Endodermal cell (in vitro differentiated cells): Measurements from ENCODE around the gene EXOSC1. TPM values are rescaled to one million over a fixed set of nuclear protein-coding genes. Genes with fewer than 3 reads are reported as not detected.

Source experiments
- DNase-seq: peaks from one replicate; pipeline ENCODE4 v3.0.0-alpha.2; 2017
- H3K27ac ChIP-seq: 2 replicates; pipeline ENCODE4 v1.5.1; 2013; ENCODE audit warnings: mild to moderate bottlenecking, low read depth, low read length, moderate library complexity
- H3K27me3 ChIP-seq: 2 replicates; pipeline ENCODE4 v1.6.1; 2013; ENCODE audit warnings: mild to moderate bottlenecking, low read length, moderate library complexity; ENCODE audit not compliant: insufficient read depth, control insufficient read depth, poor library complexity, severe bottlenecking
- H3K36me3 ChIP-seq: 2 replicates; pipeline ENCODE4 v1.7.0; 2013; ENCODE audit warnings: mild to moderate bottlenecking, low read length, moderate library complexity; ENCODE audit not compliant: control insufficient read depth, insufficient read depth
- H3K4me1 ChIP-seq: one replicate; pipeline ENCODE4 v1.7.0; 2013; ENCODE audit warnings: low read length; ENCODE audit not compliant: control insufficient read depth, insufficient read depth
- H3K4me3 ChIP-seq: 2 replicates; pipeline ENCODE4 v1.5.1; 2013; ENCODE audit warnings: mild to moderate bottlenecking, low read length, moderate library complexity
- H3K9ac ChIP-seq: 2 replicates; pipeline ENCODE4 v1.6.1; 2013; ENCODE audit warnings: mild to moderate bottlenecking, low read length, moderate library complexity; ENCODE audit not compliant: poor library complexity, severe bottlenecking; ENCODE audit errors: extremely low read depth
- H3K9me3 ChIP-seq: 2 replicates; pipeline ENCODE4 v1.6.1; 2013; ENCODE audit warnings: mild to moderate bottlenecking, low read length, moderate library complexity; ENCODE audit not compliant: control insufficient read depth
- H3K27ac Mint-ChIP-seq: 2 replicates; pipeline ENCODE4 v1.8.0; 2020; ENCODE audit warnings: mixed read lengths
- H3K27me3 Mint-ChIP-seq: 2 replicates; pipeline ENCODE4 v1.8.0; 2021; ENCODE audit warnings: mild to moderate bottlenecking, mixed read lengths; ENCODE audit not compliant: insufficient read depth
- H3K36me3 Mint-ChIP-seq: 2 replicates; pipeline ENCODE4 v1.8.0; 2020; ENCODE audit warnings: low read depth, mixed read lengths
- H3K4me1 Mint-ChIP-seq: 2 replicates; pipeline ENCODE4 v1.8.0; 2020; ENCODE audit warnings: mixed read lengths
- H3K4me3 Mint-ChIP-seq: 2 replicates; pipeline ENCODE4 v1.8.0; 2020; ENCODE audit warnings: mild to moderate bottlenecking, moderate library complexity, mixed read lengths
- H3K9me3 Mint-ChIP-seq: 2 replicates; pipeline ENCODE4 v1.8.0; 2020; ENCODE audit warnings: mild to moderate bottlenecking, mixed read lengths
- CTCF ChIP-seq: fragments of 200-600 bp; sonication (generic); conservative IDR thresholded peaks from 2 replicates; pipeline ENCODE4 v1.5.0; 2021; ENCODE audit warnings: antibody characterized with exemption, mild to moderate bottlenecking
- WGBS, 2 experiments: methylation state at CpG; one replicate each; pipeline versions ENCODE4 v1.1.5 to v1.1.7; 2013; ENCODE audit warnings: missing lambda C conversion rate in 2 of 2, mixed read lengths in 1 of 2; ENCODE audit not compliant: insufficient coverage in 1 of 2, insufficient read length in 1 of 2; 5-methylcytosine and 5-hydroxymethylcytosine counted together
- total RNA-seq, 2 donors: library from RNA; stranded (reverse); fragmentation: NEBNext Ultra II Directional in 1 of 2; extraction: Animal tissue kit (Norgen Biotek cat#: 25700) in 1 of 2; gene quantifications; 2 replicates in 1 of 2; 3 replicates in 1 of 2; pipeline ENCODE4 v1.2.1, GENCODE V29; 2021

EXOSC1 gene
- total RNA-seq, 2 donors from 2014 or later = 48.9 to 55.6 TPM

DNA sequence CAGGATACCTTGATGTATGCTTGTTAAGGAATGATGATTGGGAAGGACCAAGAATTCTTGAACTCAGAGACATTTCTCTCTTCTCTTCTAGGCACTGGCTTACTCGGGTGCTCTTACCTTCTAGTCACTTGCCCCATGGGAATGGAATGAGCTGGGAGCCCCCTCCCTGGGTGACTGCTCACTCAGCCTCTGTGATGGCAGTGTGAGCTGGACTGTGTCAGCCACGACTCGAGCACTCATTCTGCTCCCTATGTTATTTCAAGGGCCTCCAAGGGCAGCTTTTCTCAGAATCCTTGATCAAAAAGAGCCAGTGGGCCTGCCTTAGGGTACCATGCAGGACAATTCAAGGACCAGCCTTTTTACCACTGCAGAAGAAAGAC lies 10.9 kb upstream of the EXOSC1 start:
- WGBS, 2 experiments = 93 to 100% methylated on average over 3 of the region's 3 CpGs
- Histone ChIP-seq H3K27me3 (no peaks in the 10 kb centered on the region), H3K36me3 (peaks cover 92% of the 10 kb centered on the region), H3K27ac (no peak overlapping the region), H3K4me1 (no peaks in the 10 kb centered on the region), H3K4me3 (no peak overlapping the region), H3K9ac (no peak overlapping the region), H3K9me3 (no peaks in the 10 kb centered on the region)
- no peaks in the 10 kb centered on the region for H3K9me3 Mint-ChIP-seq
- H3K27me3 Mint-ChIP-seq = no peaks in the 10 kb centered on the region
- peaks cover 85% of the 10 kb centered on the region for H3K36me3 Mint-ChIP-seq
- H3K4me3 Mint-ChIP-seq = no peak overlapping the region
- no peaks in the 10 kb centered on the region for H3K4me1 Mint-ChIP-seq
- no peak overlapping the region for H3K27ac Mint-ChIP-seq
- no peak for TF ChIP-seq CTCF
- no peak for DNase-seq

DNA sequence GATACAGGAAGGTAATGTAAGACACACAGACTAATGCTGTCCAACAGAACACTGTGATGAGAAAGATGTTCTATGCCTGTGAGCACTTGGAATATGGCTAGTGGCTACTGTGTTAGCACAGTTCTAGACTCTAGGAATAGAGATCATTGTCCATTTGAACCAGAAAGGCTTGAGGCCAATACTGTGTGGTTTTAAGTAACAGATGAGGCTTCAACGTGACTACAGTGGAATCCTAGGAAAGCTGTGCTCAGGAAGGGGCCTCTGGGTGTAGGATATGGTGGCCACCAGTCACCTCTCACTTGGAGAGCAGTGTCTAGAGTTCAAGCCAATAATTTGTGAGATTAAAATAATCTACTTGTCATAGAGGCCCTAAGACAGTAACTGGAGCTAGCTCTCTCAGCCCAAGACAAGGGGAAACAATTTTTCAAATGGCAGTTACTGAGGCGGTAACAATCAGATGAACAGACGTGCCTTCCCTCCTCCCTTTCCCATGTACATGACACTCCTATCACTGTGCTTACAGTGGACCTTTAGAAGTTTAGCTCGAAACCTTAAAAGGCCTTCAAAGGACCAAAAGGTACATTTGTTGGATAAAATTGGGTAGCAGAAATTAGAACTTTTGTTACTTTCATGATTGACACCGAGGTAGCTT lies 10.4 kb upstream of the EXOSC1 start:
- TF ChIP-seq CTCF = no peak
- Mint-ChIP-seq H3K27me3 (no peaks in the 10 kb centered on the region), H3K9me3 (no peaks in the 10 kb centered on the region), H3K36me3 (peaks cover 80% of the 10 kb centered on the region), H3K4me3 (no peak overlapping the region), H3K4me1 (no peaks in the 10 kb centered on the region), H3K27ac (no peak overlapping the region)
- Histone ChIP-seq H3K27me3 (no peaks in the 10 kb centered on the region), H3K9ac (no peak overlapping the region), H3K4me3 (no peak overlapping the region), H3K4me1 (no peaks in the 10 kb centered on the region), H3K27ac (no peak overlapping the region), H3K36me3 (peaks cover 88% of the 10 kb centered on the region), H3K9me3 (no peaks in the 10 kb centered on the region)
- 73 to 75% methylated on average over 4 to 5 of the region's 5 CpGs for WGBS, 2 experiments
- DNase-seq = no peak

- Mint-ChIP-seq H3K36me3 (peaks cover 64% of the 10 kb centered on the region), H3K9me3 (no peaks in the 10 kb centered on the region), H3K4me1 (no peaks in the 10 kb centered on the region), H3K4me3 (no peak overlapping the region), H3K27me3 (no peaks in the 10 kb centered on the region), H3K27ac (no peak overlapping the region)
- H3K27me3 ChIP-seq = no peaks in the 10 kb centered on the region
- no peak for DNase-seq
- no peak for TF ChIP-seq CTCF
- 90 to 100% methylated on average over 2 to 3 of the region's 3 CpGs for WGBS, 2 experiments
- H3K27ac ChIP-seq = no peak overlapping the region
- H3K4me3 ChIP-seq = no peak overlapping the region
- no peaks in the 10 kb centered on the region for H3K4me1 ChIP-seq
- no peak overlapping the region for H3K9ac ChIP-seq
- no peaks in the 10 kb centered on the region for H3K9me3 ChIP-seq
- peaks cover 82% of the 10 kb centered on the region for H3K36me3 ChIP-seq
These were observed 8.7 kb upstream of the EXOSC1 start for GRCh38 chr10:97454330-97455036.
